Measurements from ENCODE around the gene COPA. TPM values are rescaled to one million over a fixed set of nuclear protein-coding genes. Genes with fewer than 3 reads are reported as not detected.

The COPA gene
- total and polyA plus RNA-seq, 12 donors, result 48.2 to 122 (median 109) TPM

- peaks cover 0 to 34% (median 11%) of the 10 kb centered on the region in 7 donors for H3K27me3 ChIP-seq
- intact Hi-C loops (cut with DNase I), result loop anchor here in 7 of 10 donors (10.0 kb wide), 5 partner anchors 179 to 439 kb away; partner anchors contain the start of genes CASQ1 (in 1 of the 7), IGSF8 (in 1 of the 7) and KCNJ9 (in 1 of the 7)
- H3K9me3 ChIP-seq, result no peaks in the 10 kb centered on the region
- H3K4me1 ChIP-seq, result peaks cover 5 to 31% (median 10%) of the 10 kb centered on the region in 9 donors
- H3K36me3 ChIP-seq, result no peaks in the 10 kb centered on the region
- WGBS, 2 donors, result 90 to 93% methylated on average over 4 of the region's 4 CpGs
- no peak overlapping the region for H3K4me3 ChIP-seq
- no peak overlapping the region for H3K27ac ChIP-seq
- TF ChIP-seq, protein P1, sequence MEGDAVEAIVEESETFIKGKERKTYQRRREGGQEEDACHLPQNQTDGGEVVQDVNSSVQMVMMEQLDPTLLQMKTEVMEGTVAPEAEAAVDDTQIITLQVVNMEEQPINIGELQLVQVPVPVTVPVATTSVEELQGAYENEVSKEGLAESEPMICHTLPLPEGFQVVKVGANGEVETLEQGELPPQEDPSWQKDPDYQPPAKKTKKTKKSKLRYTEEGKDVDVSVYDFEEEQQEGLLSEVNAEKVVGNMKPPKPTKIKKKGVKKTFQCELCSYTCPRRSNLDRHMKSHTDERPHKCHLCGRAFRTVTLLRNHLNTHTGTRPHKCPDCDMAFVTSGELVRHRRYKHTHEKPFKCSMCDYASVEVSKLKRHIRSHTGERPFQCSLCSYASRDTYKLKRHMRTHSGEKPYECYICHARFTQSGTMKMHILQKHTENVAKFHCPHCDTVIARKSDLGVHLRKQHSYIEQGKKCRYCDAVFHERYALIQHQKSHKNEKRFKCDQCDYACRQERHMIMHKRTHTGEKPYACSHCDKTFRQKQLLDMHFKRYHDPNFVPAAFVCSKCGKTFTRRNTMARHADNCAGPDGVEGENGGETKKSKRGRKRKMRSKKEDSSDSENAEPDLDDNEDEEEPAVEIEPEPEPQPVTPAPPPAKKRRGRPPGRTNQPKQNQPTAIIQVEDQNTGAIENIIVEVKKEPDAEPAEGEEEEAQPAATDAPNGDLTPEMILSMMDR (IDR thresholded peaks at IDR 0.05), result no peak
- no peak for DNase-seq
- ATAC-seq, result no peak
Measured at GRCh38 chr1:160373696-160374095, 30.6 kb upstream of the COPA start.

GRCh38 chr1:160371756-160372155 lies 28.7 kb upstream of the COPA start:
- H3K9me3 ChIP-seq, result no peaks in the 10 kb centered on the region
- DNase-seq, result no peak
- TF ChIP-seq, protein P1 (IDR thresholded peaks at IDR 0.05), result no peak
- no peak for ATAC-seq
- H3K4me3 ChIP-seq, result no peak overlapping the region
- H3K27me3 ChIP-seq, result peaks cover 0 to 38% (median 16%) of the 10 kb centered on the region in 7 donors
- H3K4me1 ChIP-seq, result peaks cover 5 to 31% (median 10%) of the 10 kb centered on the region in 9 donors
- 74 to 88% methylated on average over 4 of the region's 4 CpGs for whole genome bisulfite sequencing, 2 donors
- H3K27ac ChIP-seq, result no peak overlapping the region
- intact Hi-C loops (cut with DNase I), result loop anchor here in 8 of 10 donors (1.0 to 10.0 kb wide), 6 partner anchors 12 to 437 kb away; partner anchors contain the start of genes CASQ1 (in 1 of the 8), IGSF8 (in 1 of the 8) and KCNJ9 (in 1 of the 8)
- H3K36me3 ChIP-seq, result no peaks in the 10 kb centered on the region

DNA sequence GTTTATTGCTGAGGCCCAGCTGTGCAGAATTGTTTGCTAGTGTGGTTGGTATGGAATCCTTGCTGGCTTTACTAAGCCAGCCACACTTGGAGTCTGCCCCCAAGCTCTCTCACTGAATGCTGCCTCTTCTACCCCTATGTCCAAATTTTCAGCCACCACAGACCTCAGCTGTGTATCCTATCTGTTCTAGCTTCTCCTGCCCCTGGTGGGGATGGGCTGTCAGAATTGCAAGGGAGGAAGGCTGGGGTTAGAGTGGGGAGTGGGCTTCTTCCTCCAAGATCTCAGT lies 28.2 kb upstream of the COPA start:
- intact Hi-C loops (cut with DNase I), result loop anchor here in 7 of 10 donors (10.0 kb wide), 5 partner anchors 176 to 436 kb away; partner anchors contain the start of genes CASQ1 (in 1 of the 7), IGSF8 (in 1 of the 7) and KCNJ9 (in 1 of the 7)
- TF ChIP-seq, protein P1 (IDR thresholded peaks at IDR 0.05), result no peak
- ATAC-seq, result no peak
- Histone ChIP-seq H3K9me3 (no peaks in the 10 kb centered on the region), H3K36me3 (no peaks in the 10 kb centered on the region), H3K4me3 (no peak overlapping the region), H3K27ac (no peak overlapping the region), H3K4me1 (peaks cover 3 to 27% (median 9%) of the 10 kb centered on the region in 9 donors), H3K27me3 (peaks cover 0 to 38% (median 16%) of the 10 kb centered on the region in 7 donors)
- DNase-seq, result no peak

GRCh38 chr1:160370561-160371345 lies 27.7 kb upstream of the COPA start:
- ATAC-seq (no peak), DNase-seq (no peak)
- intact Hi-C loops (cut with DNase I), result loop anchor here in 7 of 10 donors (10.0 kb wide), 5 partner anchors 176 to 436 kb away; partner anchors contain the start of genes CASQ1 (in 1 of the 7), IGSF8 (in 1 of the 7) and KCNJ9 (in 1 of the 7)
- no peak overlapping the region for H3K4me3 ChIP-seq
- WGBS, 2 donors, result 62 to 66% methylated on average over 36 to 42 of the region's 42 CpGs
- peaks cover 0 to 38% (median 16%) of the 10 kb centered on the region in 7 donors for H3K27me3 ChIP-seq
- no peak overlapping the region for H3K27ac ChIP-seq
- H3K9me3 ChIP-seq, result no peaks in the 10 kb centered on the region
- peaks cover 0 to 21% (median 3%) of the 10 kb centered on the region in 9 donors for H3K4me1 ChIP-seq
- TF ChIP-seq, protein P1 (IDR thresholded peaks at IDR 0.05), result no peak
- H3K36me3 ChIP-seq, result no peaks in the 10 kb centered on the region

Measured in heart right ventricle (tissue), 16 donors.